ENCODE results near the gene GOLM1.

Gene GOLM1

GRCh38 chr9:86021166-86021565 is 78.2 kb downstream of the GOLM1 start:
- no peak overlapping the region for H3K4me3 ChIP-seq (ENCODE audit: low read depth, low read length)
- no peak for DNase-seq (ENCODE audit: low read depth)
- no peak for TF ChIP-seq CTCF (IDR thresholded peaks at IDR 0.05; ENCODE audit: low read depth, low read length, missing control alignments)

DNA sequence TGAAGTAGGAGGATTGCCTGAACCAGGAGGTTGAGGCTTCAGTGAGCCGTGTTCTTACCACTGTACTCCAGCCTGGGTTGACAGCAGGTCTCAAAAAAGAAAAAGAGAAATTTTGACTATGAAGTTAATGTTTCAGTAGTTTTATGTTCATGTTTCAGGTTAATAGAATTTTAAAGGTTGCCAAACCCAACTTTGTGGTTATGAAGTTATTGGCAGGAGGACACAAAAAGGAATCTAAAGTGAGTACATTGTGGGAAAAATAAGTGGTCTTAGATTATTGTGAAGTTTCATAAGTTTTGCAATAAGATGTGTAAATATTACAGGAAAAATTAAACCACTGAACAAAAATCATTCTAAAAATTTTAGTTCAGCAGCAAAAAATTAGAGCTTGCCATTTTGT is 78.6 kb downstream of the GOLM1 start:
- no peak overlapping the region for H3K4me3 ChIP-seq (ENCODE audit: low read depth, low read length)
- no peak for DNase-seq (ENCODE audit: low read depth)
- no peak for TF ChIP-seq CTCF (IDR thresholded peaks at IDR 0.05; ENCODE audit: low read depth, low read length, missing control alignments)

DNA sequence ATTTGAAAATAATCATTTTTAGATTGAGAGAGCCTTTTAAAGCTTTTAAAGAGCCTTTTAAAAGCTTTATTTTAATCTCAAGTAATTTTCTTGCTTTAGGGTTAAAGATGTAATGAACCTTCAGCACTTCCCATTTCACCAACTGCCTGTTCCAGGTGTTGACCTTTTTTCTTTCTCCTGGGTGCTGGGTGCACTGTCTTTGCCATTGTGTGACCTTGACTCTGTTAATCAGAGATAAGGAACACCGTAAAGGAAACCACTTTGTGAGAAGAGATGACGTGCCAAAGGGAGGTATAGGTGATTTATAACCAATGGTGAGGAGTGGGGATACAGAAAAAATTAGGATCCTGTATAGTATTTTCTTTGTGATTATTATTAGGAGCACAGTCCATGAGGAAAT is 90.2 kb downstream of the GOLM1 start:
- TF ChIP-seq CTCF (IDR thresholded peaks at IDR 0.05; ENCODE audit: low read depth, low read length, missing control alignments), result no peak
- no peak for DNase-seq (ENCODE audit: low read depth)
- no peak overlapping the region for H3K4me3 ChIP-seq (ENCODE audit: low read depth, low read length)

DNA sequence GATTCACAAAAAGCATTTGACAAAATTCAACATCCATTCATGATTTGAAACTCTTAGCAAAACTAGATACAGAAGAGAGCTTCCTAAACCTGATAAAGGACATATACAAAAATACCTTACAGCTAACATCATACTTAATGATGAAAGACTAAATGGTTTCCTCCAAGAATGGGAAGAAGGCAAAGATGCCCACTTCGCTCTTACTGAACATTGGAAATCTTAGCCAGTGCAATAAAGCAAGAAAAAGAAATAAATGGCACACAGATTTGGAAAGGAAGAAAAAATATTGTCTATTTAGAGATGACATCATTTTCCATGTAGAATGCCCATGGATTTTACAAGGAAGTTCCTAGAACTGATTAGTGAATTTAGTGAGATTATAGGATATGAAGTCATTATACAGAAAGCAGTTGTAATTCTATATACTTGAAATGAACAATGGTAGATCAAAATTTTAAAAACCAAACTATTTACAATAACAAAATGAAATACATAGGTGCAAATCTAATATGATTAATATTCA is 94.0 kb downstream of the GOLM1 start:
- TF ChIP-seq CTCF (IDR thresholded peaks at IDR 0.05; ENCODE audit: low read depth, low read length, missing control alignments), result no peak
- H3K4me3 ChIP-seq (ENCODE audit: low read depth, low read length), result no peak overlapping the region
- DNase-seq (ENCODE audit: low read depth), result no peak

GRCh38 chr9:85995599-85995998 is 103.8 kb downstream of the GOLM1 start:
- no peak for TF ChIP-seq CTCF (IDR thresholded peaks at IDR 0.05; ENCODE audit: low read depth, low read length, missing control alignments)
- DNase-seq (ENCODE audit: low read depth), result no peak
- H3K4me3 ChIP-seq (ENCODE audit: low read depth, low read length), result no peak overlapping the region

DNA sequence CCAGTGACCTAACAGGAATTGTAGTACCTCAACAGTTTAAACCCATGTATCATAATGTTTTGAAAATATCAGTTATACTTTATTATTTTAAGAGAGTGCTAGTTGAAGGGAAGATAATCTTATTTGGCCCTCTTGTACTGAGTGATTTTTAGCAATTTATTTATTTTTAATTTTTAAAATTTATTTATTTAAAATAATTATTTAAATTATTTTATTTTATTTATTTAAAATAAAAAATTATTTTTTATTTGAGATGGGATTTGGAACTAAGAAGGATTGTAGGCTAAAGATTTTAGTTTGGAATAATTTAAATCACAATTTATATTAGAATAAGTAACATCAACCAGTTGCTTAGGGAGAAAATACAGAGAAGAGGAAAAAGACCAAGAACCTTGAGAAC is 104.3 kb downstream of the GOLM1 start:
- TF ChIP-seq CTCF (IDR thresholded peaks at IDR 0.05; ENCODE audit: low read depth, low read length, missing control alignments), result no peak
- DNase-seq (ENCODE audit: low read depth), result no peak

GRCh38 chr9:85994191-85994590 is 105.2 kb downstream of the GOLM1 start:
- no peak for DNase-seq (ENCODE audit: low read depth)
- no peak for TF ChIP-seq CTCF (IDR thresholded peaks at IDR 0.05; ENCODE audit: low read depth, low read length, missing control alignments)
- H3K4me3 ChIP-seq (ENCODE audit: low read depth, low read length), result no peak overlapping the region

More for the DNA sequence above, 104.3 kb downstream of the GOLM1 start:
- no peak overlapping the region for H3K4me3 ChIP-seq (ENCODE audit: low read depth, low read length)
